GM12892 (cell line): ENCODE measurements around the gene LENG9. TPM values are rescaled to one million over a fixed set of nuclear protein-coding genes. Genes with fewer than 3 reads are reported as not detected.
"Not testable (repeated sequence)": the region's sequence is repeated elsewhere in the genome, so short reads cannot be mapped to it uniquely, and the experiment has no call there.

Source experiments
- DNase-seq: peaks from one replicate; pipeline ENCODE4 v3.0.0; 2011; ENCODE audit not compliant: insufficient read length
- FAIRE-seq: peaks from 2 replicates; lab custom pipeline; 2011; peaks lifted over from hg19 to GRCh38; lab: Jason Lieb, UNC
- POLR2A ChIP-seq: IDR thresholded peaks from 2 replicates; pipeline ENCODE4 v1.6.1; 2011; ENCODE audit warnings: low read depth, low read length, control low read depth
- POLR2AphosphoS5 ChIP-seq: IDR thresholded peaks from 2 replicates; pipeline ENCODE4 v1.6.1; 2011; ENCODE audit warnings: low read depth, low read length, control low read depth
- TAF1 ChIP-seq: IDR thresholded peaks from 2 replicates; pipeline ENCODE4 v1.6.1; 2011; ENCODE audit warnings: low read depth, mild to moderate bottlenecking, control low read depth, low read length, borderline replicate concordance
- polyA plus RNA-seq: library from polyadenylated mRNA; unstranded; fragments of >200 nt; gene quantifications from one replicate; pipeline ENCODE4 v1.2.1, GENCODE V29; 2012; ENCODE audit warnings: missing spikeins, inconsistent platforms; ENCODE audit not compliant: missing spikeins

Gene LENG9
- 0.98 TPM for polyA plus RNA-seq

DNA sequence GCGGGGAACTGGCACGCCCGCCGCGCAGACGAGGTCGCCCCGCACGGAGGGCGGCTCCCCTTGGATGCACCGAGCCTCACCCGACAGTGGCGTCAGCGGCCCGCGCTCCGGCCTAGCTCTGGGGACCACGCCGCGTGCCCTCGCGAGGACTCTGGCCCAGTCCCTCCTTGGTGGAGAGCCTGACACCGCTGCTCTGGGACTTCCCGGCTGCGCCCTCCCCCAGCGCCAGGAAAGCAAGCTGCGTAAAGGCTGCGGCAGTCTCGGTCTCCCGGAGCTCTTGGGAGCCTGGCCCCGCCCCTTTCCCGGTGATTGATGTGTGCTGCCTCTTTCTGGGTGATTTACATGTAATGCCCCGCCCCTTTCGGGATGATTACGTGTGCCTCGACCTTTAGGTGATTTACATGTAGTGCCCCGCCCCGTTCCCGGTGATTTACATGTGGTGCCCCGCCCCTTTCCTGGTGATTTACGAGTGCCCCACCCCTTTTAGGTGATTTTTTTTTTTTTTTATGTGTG lies at the start of gene LENG9:
Gene LENG9, minus strand, starts transcription at position 248 of the 513 bp plus-strand sequence. CDS start 252 bp downstream, outside the sequence.
- DNase-seq (peak; percentile 65), FAIRE-seq (peak; percentile 100)
- peak; percentile 70; the same call in 1 of the 2 replicates for TF ChIP-seq TAF1
- TF ChIP-seq POLR2AphosphoS5, result 0 out of 2 replicates have a peak, but pooled peaks have one; percentile 28
- peak; percentile 92 for TF ChIP-seq POLR2A

DNA sequence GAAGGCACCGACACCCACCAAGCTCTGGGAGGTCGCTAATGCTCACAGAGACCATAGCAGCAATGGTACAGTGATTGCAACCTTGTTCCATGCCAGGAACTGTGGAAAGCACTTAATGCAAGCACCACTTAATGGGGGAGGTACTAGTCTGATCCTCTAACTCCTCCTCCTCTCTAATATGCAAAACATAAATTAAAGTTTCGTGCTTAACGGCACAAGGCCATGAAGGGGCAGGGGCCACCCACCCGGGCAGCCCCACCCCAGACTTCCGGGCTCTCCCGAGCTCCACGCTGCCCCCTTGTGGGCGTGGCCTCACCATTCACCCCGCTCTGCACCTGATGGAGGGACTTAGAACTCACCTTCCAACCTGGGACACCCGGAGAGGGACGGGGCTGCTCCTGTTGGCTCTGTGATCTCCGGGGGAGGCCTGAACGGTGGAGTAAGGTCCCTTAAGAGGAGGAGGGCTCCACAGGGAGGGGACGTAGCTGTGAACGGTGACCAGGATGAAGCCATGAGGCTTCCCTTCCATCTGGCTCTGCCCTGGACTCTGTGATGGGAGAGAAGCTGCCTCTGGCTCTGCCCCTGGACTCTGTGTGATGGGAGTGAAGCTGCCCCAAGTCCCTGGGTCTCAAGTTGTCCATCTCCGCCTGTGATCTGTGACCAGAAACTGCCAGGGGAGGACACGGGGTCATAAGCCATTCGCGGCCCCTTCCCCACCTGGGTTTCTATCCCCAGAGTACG lies 45.8 kb upstream of the LENG9 start:
- FAIRE-seq, result peak; percentile 96
- DNase-seq, result not testable (repeated sequence)

DNA sequence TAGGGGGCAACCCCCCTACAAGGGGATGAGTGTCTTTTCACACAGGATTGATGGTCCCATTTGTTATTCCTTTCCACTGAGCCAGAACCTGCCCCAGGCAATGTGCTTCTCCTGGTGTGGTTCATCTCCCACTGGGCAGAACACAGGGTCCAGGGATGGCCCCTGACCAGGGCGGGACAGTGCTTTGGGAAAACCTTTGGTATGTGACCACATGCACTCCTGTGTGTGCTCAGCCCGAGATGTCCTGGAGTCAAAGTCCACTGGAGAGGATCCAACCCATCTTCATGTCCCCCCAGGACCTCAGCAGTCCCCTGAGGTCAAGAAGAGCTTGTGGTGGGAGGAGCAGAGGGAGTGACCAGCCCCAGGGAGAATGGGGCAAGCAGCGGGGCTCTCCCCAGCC lies 44.9 kb upstream of the LENG9 start:
- FAIRE-seq, DNase-seq: not testable (repeated sequence)

DNA sequence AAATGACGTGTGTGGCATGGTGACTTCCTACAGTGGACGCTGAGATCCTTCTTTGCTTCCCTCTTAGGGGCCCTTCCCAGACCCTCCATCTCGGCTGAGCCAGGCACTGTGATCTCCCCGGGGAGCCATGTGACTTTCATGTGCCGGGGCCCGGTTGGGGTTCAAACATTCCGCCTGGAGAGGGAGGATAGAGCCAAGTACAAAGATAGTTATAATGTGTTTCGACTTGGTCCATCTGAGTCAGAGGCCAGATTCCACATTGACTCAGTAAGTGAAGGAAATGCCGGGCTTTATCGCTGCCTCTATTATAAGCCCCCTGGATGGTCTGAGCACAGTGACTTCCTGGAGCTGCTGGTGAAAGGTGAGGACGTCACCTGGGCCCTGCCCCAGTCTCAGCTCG lies 44.2 kb upstream of the LENG9 start:
- no peak for DNase-seq
- no peak for FAIRE-seq

DNA sequence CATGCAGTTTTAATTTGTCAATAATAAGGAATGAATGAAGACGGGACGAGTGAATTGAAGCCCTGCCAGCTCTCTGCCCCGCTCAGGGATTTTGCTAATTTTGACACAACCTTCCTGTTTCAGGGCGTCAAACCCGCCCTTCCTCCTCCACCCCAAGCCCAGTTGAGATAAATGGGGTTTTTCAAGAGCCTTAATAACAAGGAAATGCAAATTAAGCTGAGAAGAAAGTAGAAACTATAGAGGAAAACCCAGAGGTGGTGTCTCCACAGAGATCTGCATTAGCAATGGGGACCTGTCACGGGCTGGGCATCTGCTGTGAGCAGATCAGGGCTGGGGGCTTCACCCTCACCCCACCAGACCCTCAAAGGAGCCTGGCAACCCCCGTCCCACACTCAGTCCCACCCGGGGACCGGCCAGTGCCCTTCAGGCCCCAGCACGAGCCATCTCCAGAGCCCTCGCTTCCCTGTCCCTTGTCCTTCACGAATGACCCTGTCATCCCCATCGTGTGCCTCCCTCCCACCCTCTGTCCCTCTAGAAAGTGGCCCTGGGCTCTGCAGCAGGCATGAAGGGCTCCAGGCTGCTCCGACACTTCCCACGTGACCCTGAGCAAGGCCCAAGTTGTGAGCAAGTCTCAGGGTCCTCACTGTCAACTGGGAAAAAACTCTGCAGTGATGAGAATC lies 43.6 kb upstream of the LENG9 start:
- not testable (repeated sequence) for FAIRE-seq, DNase-seq

More for the DNA sequence above, 44.2 kb upstream of the LENG9 start:
- no peak for TF ChIP-seq POLR2A
- no peak for TF ChIP-seq TAF1
- TF ChIP-seq POLR2AphosphoS5, result no peak

DNA sequence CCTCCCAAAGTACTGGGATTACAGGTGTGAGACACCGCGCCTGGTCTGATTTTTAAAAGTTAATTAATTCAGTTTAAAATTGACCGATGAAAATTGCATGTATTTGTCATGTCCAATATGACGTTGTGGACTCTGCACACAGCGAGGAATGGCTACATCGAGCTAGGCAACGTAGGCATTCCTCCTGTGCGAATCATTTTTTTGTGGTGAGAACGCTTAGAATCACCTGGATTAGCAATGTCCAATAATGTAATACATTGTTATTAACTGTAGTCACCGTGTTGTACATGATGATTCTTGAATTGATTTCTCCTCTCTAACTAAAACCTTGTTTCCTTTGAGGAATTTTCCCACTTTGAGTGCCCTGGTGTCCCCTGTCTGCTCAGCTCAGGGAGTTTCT lies 42.5 kb upstream of the LENG9 start:
- DNase-seq, result no peak
- FAIRE-seq, result no peak
- TF ChIP-seq TAF1, result no peak
- no peak for TF ChIP-seq POLR2A
- TF ChIP-seq POLR2AphosphoS5, result no peak

DNA sequence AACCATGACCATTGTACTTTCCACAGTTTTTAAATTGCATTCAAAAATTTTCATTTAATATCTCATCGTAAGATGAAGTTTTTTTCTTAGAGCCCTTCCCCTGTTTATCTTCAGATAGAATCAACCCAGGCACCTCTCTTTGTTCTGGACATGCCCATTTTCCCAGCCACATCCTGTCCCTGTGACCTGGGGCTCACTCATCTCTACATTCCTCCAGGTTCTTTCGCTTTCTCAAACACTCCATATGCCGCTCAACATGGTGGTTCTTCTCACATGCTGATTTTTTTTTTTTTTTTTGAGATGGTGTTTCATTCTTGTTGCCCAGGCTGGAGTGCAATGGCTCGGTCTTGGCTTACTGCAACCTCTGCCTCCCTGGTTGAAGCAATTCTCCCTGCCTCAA lies 42.0 kb upstream of the LENG9 start:
- not testable (repeated sequence) for DNase-seq, FAIRE-seq

DNA sequence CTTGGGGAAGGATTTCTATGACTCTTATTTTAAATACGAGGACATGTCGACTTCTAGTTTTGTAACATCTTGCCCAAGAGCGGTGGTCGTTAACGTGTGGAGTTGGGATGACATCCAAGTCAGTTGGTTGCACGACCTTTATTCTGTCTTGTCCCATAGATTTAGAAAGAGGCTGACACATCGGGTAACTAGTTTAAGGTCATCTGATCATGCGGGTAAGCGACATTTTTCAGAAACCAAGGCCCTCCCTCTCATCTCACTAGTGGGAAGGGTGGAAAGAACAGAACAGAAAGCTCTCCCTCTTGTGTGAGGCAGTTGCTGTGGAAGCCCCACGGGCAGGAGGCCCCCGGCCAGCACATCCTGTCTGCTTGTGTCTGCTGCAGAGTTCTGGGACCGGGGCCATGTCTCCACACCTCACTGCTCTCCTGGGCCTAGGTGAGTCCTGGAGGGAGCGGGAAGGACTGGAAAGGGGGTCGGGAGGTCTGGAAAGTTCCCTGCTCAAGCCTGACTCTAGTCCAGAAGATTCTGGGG lies 39.0 kb upstream of the LENG9 start, which contains the start of gene LAIR2:
Gene LAIR2, plus strand, starts transcription at position 314 of the 531 bp plus-strand sequence. Its CDS starts 88 bp downstream, at position 402.
- no peak for FAIRE-seq
- DNase-seq, result no peak
- TF ChIP-seq TAF1 (no peak), POLR2AphosphoS5 (no peak), POLR2A (no peak)

DNA sequence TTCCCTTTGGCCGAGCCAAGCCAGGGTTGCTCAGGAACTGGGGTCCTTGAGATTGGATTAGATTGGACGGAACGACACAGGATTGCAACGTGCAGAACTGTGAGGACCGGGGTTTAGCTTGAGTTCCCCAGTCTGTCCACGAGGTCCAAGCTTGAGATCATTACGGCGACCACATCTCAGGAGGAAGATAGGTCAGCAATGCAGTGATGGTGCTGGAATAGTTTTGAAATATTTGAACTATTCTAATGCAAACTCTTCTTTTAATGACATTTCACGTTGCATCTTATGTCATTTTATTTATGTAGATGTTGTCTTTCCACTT lies 34.8 kb upstream of the LENG9 start:
- peak; percentile 30 for FAIRE-seq
- DNase-seq, result not testable (repeated sequence)

DNA sequence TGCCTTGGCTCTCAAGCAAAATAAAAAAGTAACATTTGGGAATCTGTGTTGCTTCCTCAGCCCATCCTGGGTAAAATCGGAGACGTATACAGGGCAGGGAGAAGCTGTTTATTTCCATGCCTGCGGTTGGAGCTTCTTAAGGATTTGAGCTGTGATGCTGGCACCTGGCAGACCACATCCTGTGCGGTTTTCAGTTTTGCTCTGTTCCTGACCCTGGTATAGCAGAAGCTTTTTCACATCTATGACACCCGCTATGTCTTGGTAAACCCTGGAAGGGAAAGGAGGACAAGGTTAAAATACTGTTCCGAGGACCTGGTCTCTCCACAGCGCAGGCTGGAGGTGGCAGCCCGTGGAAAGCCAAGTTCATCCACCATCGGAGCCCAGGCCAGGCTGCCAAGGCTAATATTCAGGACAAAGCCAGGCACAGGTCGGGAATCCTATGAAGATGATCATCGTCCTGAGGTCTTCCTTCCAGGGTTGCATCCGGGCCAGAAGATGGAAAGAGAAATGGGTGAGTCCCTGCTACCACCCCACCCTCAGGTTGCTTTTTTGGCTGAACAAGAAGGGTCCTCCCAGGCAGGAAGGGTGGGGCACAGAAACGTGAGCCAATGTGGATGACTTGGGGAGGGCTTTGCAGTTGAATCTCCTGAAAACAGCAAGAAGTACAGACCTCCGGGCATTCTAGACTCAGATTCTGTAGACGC lies 34.3 kb upstream of the LENG9 start:
- peak; percentile 38 for FAIRE-seq

DNA sequence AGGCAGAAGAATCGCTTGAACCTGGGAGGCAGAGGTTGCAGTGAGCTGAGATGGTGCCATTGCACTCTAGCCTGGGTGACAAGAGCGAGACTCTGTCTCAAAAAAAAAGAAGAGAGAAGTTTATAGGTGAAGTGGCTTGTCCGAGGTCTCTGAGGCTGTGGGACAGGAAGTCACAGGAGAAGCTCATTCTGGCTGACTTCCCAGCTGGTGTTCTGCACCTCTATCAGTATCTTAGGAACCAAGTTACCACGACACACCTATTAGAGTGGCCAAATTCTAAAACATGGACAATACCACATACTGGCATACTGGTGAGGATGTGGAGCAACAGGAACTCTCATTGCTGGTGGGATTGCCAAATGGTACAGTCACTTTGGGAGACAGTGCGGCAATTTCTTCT lies 31.7 kb upstream of the LENG9 start:
- not testable (repeated sequence) for DNase-seq, FAIRE-seq

More for the DNA sequence above, 34.3 kb upstream of the LENG9 start:
- DNase-seq, result not testable (repeated sequence)

DNA sequence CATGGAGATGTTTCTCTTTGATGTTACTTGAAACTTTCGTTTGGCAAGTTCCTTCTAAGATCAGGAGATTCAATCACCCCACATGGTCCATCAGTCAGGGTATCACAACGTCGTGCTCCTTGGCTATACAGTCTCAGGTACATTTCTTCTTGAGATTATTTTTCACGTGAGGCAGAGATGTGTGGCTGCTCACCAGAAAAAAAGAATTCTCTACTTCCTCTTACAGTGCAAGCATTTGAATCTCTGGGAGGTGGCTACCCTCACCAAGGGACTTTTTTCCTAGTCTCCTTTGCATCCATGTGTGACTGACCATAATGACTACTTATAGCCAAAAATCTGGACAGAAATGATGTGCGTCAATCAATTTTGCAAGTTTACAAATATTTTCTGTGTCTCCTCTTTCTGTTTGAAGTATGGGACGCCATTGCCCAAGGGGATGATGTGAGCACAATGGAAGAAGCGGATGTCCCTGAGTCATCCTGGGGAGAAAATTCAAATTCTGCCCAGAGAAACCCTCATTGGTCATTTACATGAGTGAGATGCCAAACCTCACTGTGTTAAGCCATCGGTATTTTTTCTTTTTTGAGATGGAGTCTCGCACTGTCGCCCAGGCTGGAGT lies 30.5 kb upstream of the LENG9 start:
- DNase-seq (no peak), FAIRE-seq (no peak)
- TF ChIP-seq POLR2A (no peak), POLR2AphosphoS5 (no peak), TAF1 (no peak)

DNA sequence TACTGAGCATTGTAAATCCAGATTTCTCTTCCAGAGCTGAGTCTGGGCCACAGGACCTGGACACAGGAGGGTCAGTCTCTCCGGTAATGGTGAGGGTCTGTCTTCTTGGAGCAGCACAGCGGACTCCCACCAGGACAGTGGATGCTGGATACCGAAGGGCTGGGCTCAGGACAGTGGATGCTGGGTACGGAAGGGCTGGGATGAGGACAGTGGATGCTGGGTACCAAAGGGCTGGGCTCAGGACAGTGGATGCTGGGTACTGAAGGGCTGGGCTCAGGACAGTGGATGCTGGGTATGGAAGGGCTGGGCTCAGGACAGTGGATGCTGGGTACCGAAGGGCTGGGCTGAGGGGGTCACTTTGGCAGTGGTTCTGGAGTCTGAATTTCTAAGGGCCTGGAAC lies 29.5 kb upstream of the LENG9 start:
- FAIRE-seq, DNase-seq: not testable (repeated sequence)
